ENCODE data around the gene NOTCH1.

NOTCH1 gene

GRCh38 chr9:136545965-136546696 lies at the start of gene NOTCH1:
TSS of gene NOTCH1 (minus strand) at chr9:136546048. CDS start at chr9:136545786, 262 bp downstream.
- DNase-seq: peak; percentile 89
- no peak for TF ChIP-seq CTCF (IDR thresholded peaks at IDR 0.05)
- peak within 1 kb of the TSS; percentile 86 for H3K4me3 Mint-ChIP-seq
- no peaks in the 10 kb centered on the region for H3K9me3 Mint-ChIP-seq
- peaks cover 68% of the 10 kb centered on the region for H3K4me1 Mint-ChIP-seq
- no peaks in the 10 kb centered on the region for H3K27me3 Mint-ChIP-seq (ENCODE audit: low read depth, poor library complexity)
- peaks cover 1% of the 10 kb centered on the region for H3K36me3 Mint-ChIP-seq (ENCODE audit: low read depth)
- peak within 1 kb of the TSS; percentile 91 for H3K27ac Mint-ChIP-seq

- Mint-ChIP-seq H3K4me1 (peaks cover 68% of the 10 kb centered on the region), H3K36me3 (ENCODE audit: low read depth) (no peaks in the 10 kb centered on the region), H3K27me3 (ENCODE audit: low read depth, poor library complexity) (no peaks in the 10 kb centered on the region), H3K9me3 (no peaks in the 10 kb centered on the region), H3K4me3 (no peak overlapping the region), H3K27ac (no peak overlapping the region)
- no peak for DNase-seq
- TF ChIP-seq CTCF (IDR thresholded peaks at IDR 0.05): no peak
Measured at GRCh38 chr9:136594492-136594891, 48.6 kb upstream of the NOTCH1 start.

GRCh38 chr9:136593581-136593980 lies 47.7 kb upstream of the NOTCH1 start:
- Mint-ChIP-seq H3K36me3 (ENCODE audit: low read depth) (no peaks in the 10 kb centered on the region), H3K4me1 (peaks cover 72% of the 10 kb centered on the region), H3K4me3 (no peak overlapping the region), H3K27me3 (ENCODE audit: low read depth, poor library complexity) (peaks cover 5% of the 10 kb centered on the region), H3K27ac (no peak overlapping the region), H3K9me3 (no peaks in the 10 kb centered on the region)
- no peak for DNase-seq
- no peak for TF ChIP-seq CTCF (IDR thresholded peaks at IDR 0.05)

GRCh38 chr9:136592666-136593065 lies 46.8 kb upstream of the NOTCH1 start:
- H3K27ac Mint-ChIP-seq: no peak overlapping the region
- H3K9me3 Mint-ChIP-seq: no peaks in the 10 kb centered on the region
- peaks cover 77% of the 10 kb centered on the region for H3K4me1 Mint-ChIP-seq
- TF ChIP-seq CTCF (IDR thresholded peaks at IDR 0.05): no peak
- no peaks in the 10 kb centered on the region for H3K36me3 Mint-ChIP-seq (ENCODE audit: low read depth)
- H3K4me3 Mint-ChIP-seq: no peak overlapping the region
- DNase-seq: no peak
- H3K27me3 Mint-ChIP-seq (ENCODE audit: low read depth, poor library complexity): peaks cover 5% of the 10 kb centered on the region

- Mint-ChIP-seq H3K4me1 (peaks cover 82% of the 10 kb centered on the region), H3K27ac (no peak overlapping the region), H3K4me3 (no peak overlapping the region), H3K36me3 (ENCODE audit: low read depth) (no peaks in the 10 kb centered on the region), H3K27me3 (ENCODE audit: low read depth, poor library complexity) (peaks cover 5% of the 10 kb centered on the region), H3K9me3 (no peaks in the 10 kb centered on the region)
- no peak for DNase-seq
- no peak for TF ChIP-seq CTCF (IDR thresholded peaks at IDR 0.05)
Measured at GRCh38 chr9:136590821-136591752, 45.2 kb upstream of the NOTCH1 start.

All from nephron progenitor cell (in vitro differentiated cells).